ENCODE data around the gene RGS9.

Gene RGS9

DNA sequence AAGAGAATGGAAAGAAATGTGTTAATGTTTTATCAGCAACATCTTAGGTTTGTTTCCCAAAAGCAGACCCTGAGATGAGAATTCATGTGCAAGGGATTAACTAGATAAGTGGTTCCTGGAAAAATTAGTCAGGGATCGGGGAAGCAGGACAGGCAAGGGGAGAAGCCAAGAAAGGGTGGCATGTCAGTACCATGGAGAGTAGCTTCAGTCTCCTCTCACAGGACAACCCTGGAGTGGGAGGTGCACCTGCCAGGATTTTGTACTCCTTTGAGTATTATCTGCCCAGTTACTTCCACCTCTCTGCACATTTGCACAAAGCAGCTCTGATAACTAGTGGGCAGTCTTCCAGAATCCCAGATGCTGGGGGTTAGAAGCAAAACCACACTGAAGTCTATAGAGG lies 117.0 kb downstream of the RGS9 start:
- Mint-ChIP-seq H3K27me3 (peaks cover 35% of the 10 kb centered on the region), H3K4me1 (ENCODE audit: low read depth) (no peaks in the 10 kb centered on the region), H3K36me3 (ENCODE audit: low read depth) (peaks cover 7% of the 10 kb centered on the region), H3K27ac (no peak overlapping the region), H3K9me3 (peaks cover 10% of the 10 kb centered on the region), H3K4me3 (no peak overlapping the region)

DNA sequence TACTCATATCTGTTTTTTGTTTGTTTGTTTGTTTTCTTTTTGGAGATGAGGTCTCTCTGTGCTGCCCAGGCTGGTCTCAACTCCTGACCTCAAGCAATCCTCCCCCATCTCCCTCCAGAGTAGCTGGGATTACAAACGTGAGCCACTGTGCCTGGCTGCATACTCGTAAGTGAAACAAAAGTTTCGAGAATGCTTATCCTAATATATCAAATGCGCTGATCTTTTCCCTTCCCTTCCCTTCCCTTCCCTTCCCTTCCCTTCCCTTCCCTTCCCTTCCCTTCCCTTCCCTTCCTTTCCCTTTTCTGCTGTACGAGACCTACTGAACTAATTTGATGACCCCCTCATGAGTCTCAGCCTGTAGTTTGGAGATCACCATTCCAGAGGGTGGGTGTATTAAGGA lies 122.1 kb downstream of the RGS9 start:
- H3K27me3 Mint-ChIP-seq: peaks cover 23% of the 10 kb centered on the region
- peaks cover 18% of the 10 kb centered on the region for H3K4me1 Mint-ChIP-seq (ENCODE audit: low read depth)

DNA sequence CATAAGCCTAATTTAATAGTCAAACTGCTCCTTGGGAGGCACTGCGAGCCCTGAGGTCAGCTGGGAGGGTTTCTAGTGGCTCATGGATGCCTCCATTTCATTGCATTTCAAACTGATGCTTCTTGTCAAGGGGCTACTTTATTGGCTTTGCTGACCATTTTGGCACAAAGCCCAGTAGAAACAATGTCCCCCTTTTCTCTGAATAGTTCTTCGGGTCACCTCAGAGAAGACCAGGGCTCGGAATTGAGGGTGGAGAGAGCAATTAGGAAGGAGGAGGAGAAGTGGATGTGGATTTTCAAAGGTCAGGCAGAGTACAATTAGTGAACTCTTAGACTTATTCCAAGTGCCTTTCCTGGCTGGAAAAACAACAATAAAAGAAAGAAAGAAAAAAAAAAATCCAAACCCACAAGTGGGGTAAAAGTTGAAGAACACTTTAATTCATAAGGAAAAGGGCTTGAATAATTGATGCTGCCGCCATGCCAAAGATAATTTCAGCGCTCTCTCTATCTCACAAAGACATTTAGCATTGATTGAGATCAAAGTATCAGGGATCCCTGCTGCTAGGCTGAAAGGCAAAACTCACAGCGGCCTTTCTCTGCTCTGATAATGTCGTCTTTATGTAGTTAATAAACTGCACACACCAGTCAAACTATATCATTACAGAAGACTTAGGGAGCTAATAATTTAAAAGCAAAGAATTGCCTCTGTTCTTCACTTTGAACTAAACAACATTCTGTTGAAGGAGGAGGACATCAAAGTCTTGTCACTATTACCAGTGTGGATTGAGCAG lies 122.7 kb downstream of the RGS9 start:
- Mint-ChIP-seq H3K27me3 (peaks cover 21% of the 10 kb centered on the region), H3K36me3 (ENCODE audit: low read depth) (peaks cover 7% of the 10 kb centered on the region), H3K4me1 (ENCODE audit: low read depth) (peaks cover 18% of the 10 kb centered on the region), H3K27ac (no peak overlapping the region), H3K9me3 (peaks cover 10% of the 10 kb centered on the region), H3K4me3 (no peak overlapping the region)

More for the DNA sequence above, 122.1 kb downstream of the RGS9 start:
- Mint-ChIP-seq H3K36me3 (ENCODE audit: low read depth) (peaks cover 7% of the 10 kb centered on the region), H3K27ac (no peak overlapping the region), H3K9me3 (peaks cover 10% of the 10 kb centered on the region), H3K4me3 (no peak overlapping the region)

DNA sequence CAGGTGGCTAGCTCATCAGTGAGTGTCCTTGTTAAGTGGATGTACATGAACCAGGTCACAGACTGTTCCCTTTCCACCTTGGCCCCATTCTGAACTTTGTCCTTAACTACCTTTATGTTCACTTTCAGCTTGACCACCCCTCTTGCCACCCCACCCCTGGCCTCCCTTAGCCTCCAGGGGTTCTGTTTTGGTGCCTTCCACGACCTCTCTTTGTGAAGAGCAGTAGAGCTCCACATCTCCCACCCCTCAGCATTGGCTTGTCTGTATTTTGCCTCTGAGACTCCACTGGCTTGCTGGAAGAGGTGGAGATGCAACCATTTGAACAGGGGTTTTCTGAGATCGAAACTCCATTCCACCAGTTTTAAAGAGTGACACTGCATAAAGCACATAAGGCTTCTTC lies 123.5 kb downstream of the RGS9 start:
- Mint-ChIP-seq H3K27me3 (peaks cover 21% of the 10 kb centered on the region), H3K9me3 (peaks cover 10% of the 10 kb centered on the region), H3K36me3 (ENCODE audit: low read depth) (peaks cover 7% of the 10 kb centered on the region), H3K27ac (no peak overlapping the region), H3K4me3 (no peak overlapping the region), H3K4me1 (ENCODE audit: low read depth) (peaks cover 23% of the 10 kb centered on the region)

DNA sequence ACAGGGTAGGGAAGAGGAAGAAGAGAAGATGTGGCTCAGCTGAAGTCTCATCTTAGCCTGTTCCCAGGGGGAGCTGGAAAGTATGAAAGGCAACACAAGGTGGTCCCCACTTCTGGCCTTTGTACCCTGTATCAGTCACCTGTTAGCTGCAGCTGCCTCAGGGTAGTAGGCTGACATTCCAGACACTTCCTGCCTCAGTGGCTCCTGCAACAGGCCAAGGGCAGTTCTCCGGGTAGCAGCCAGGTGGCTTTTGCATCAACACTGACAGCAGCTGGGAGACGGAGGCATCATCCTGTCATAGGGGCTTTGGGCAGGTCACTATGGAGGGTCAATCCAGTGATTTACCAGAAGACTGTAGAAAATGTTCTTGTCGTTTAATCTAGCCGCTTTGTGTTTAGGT lies 124.0 kb downstream of the RGS9 start:
- Mint-ChIP-seq H3K27me3 (peaks cover 21% of the 10 kb centered on the region), H3K9me3 (peaks cover 9% of the 10 kb centered on the region), H3K36me3 (ENCODE audit: low read depth) (peaks cover 4% of the 10 kb centered on the region), H3K27ac (no peak overlapping the region), H3K4me3 (no peak overlapping the region), H3K4me1 (ENCODE audit: low read depth) (peaks cover 25% of the 10 kb centered on the region)

DNA sequence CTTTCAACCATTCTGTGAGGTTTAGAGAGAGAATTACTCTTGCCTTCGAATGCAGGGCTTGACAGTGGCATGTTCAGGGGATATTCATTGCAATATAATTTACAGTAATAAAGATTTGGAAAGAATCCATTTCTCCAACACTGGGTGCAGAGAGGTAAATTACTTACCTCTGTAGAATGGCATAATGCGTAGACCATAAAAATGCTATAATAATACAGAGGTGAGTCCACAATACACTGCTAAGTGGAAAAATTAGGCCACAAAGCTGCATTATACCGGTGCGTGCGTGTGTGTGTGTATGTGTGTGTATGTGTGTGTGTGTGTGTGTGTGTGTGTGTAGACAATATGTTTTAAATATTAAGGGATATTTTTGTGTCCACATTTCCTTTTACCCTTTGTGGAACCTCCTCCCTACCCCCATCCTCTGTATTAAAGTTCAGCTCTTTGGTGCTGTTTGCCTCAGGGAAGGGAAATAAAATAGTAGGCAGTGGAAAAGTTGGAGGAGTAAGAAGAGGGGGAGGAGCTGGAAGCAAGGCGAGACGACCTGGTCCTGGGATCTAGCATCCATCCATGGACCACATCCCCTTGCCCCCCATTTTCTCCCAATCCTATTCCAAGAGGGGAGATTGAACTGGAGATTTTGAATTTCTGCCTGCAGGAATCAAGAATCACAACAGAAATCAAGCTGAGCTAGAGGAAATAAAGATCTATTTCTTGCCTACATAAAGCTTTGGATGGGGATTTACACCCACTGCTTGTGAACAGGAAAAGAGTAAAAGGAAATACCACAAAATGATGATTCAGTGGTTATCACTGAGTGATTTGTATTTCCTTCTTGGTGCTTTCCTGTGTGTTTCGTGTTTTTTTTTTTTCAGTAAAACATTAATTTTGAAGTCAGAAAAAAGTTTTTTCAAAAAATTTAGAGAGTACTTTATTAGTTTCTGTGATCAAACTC lies 124.8 kb downstream of the RGS9 start:
- Mint-ChIP-seq H3K9me3 (peaks cover 9% of the 10 kb centered on the region), H3K27ac (peak overlapping the region; percentile 53), H3K4me3 (no peak overlapping the region), H3K27me3 (peaks cover 20% of the 10 kb centered on the region), H3K4me1 (ENCODE audit: low read depth) (peaks cover 25% of the 10 kb centered on the region), H3K36me3 (ENCODE audit: low read depth) (no peaks in the 10 kb centered on the region)

DNA sequence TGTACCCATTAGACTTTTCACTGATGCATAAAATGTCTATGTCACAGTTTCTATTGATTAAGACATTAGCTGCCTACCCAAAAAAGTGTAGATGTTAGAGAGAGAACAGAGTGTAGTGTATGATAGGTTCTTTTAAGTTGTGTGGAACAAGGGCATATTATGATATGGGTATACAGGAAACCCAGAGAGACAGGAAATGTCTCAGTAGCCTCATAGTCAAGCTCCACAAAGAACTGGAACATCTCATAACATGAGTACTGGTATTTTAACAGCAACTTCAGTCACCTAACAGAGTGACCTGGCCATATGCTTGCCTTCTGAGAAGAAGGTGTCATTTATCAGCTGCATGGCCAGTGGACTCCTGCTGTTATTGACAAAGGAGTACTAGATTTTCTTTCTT lies 128.1 kb downstream of the RGS9 start:
- H3K27ac Mint-ChIP-seq: no peak overlapping the region
- H3K36me3 Mint-ChIP-seq (ENCODE audit: low read depth): no peaks in the 10 kb centered on the region
- H3K27me3 Mint-ChIP-seq: peaks cover 19% of the 10 kb centered on the region
- no peak overlapping the region for H3K4me3 Mint-ChIP-seq
- H3K9me3 Mint-ChIP-seq: peaks cover 7% of the 10 kb centered on the region
- peaks cover 25% of the 10 kb centered on the region for H3K4me1 Mint-ChIP-seq (ENCODE audit: low read depth)

DNA sequence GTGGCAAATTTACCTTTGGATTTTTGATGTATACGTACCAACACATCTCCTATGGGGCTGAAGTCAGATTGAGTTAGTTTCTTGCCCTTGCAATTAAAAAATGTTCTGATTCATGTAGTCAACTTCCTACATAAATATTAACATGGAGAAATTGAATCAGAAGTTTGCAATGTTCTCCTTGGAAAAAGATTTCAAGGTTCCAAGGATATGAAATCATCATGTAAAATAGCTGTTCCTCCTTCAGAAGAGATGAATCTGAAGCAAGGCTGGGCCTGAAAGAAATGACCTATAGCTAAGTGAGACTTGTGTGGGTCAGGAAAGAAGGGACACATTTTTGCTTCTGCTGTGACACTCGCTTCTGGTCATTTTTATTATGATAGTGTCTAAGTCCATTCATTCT lies 131.7 kb downstream of the RGS9 start:
- Mint-ChIP-seq H3K27me3 (peaks cover 11% of the 10 kb centered on the region), H3K36me3 (ENCODE audit: low read depth) (no peaks in the 10 kb centered on the region), H3K4me1 (ENCODE audit: low read depth) (peaks cover 7% of the 10 kb centered on the region), H3K4me3 (no peak overlapping the region), H3K9me3 (peaks cover 7% of the 10 kb centered on the region), H3K27ac (no peak overlapping the region)

DNA sequence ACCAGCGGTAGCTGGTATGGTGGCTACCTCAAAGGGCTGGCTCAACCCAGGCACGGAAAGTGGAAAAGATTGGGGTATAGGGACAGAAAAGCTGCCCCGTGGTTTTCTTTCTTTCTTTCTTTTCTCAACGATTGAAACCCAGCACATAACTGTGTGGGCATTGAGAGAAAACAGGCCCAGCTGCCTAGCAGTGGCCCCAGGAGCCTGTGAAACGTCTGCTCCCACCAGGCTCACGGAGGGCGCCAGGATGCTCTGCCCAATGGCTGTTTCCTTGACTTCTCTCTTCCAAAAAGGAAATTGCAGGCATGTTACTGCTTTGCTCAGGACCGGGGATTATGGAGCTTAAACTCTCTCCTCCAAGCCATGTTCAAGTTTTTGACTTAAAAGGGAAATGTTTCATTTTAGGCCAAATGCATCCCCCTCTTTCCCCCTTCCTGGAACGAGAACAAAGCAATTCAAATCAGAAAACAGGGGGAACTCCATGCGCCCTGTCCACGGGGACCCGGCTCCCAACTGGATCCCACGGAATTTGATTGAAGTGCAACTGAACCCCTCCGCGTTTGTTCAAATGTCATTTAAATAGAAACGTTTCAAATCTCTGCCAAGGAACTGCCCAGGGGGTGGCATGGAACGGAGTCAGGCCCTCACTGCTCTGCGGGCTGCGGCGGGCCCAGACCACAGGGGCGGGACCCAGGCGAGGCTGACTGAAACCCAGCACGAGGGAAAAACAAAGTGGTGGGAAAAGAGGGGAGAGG lies 133.5 kb downstream of the RGS9 start:
- Mint-ChIP-seq H3K4me1 (ENCODE audit: low read depth) (peaks cover 2% of the 10 kb centered on the region), H3K27ac (no peak overlapping the region), H3K9me3 (peaks cover 7% of the 10 kb centered on the region), H3K27me3 (peaks cover 19% of the 10 kb centered on the region), H3K4me3 (no peak overlapping the region), H3K36me3 (ENCODE audit: low read depth) (no peaks in the 10 kb centered on the region)

DNA sequence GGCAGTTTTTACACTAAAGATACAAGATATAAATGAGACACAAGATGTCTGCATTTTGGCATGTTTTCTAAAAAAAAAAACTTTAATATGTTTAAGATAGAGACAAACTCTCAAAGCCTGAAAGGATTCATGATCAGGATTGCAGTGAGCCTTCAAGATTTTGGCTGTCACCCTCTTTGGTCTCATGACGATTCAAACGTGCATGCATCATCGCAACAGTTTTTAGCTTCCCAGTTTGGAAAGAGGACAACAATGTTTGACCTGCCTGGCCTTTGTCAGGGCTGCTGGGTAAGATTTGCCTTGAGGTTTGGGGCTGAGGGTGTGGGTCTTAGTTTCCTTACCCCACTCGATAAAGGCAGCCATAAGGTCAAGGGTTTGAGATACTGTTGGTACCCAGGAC lies 134.1 kb downstream of the RGS9 start:
- H3K36me3 Mint-ChIP-seq (ENCODE audit: low read depth): no peaks in the 10 kb centered on the region
- no peak overlapping the region for H3K4me3 Mint-ChIP-seq
- no peak overlapping the region for H3K27ac Mint-ChIP-seq
- H3K9me3 Mint-ChIP-seq: peaks cover 7% of the 10 kb centered on the region
- peaks cover 19% of the 10 kb centered on the region for H3K27me3 Mint-ChIP-seq
- H3K4me1 Mint-ChIP-seq (ENCODE audit: low read depth): no peaks in the 10 kb centered on the region

All from stimulated activated naive CD8-positive, alpha-beta T cell treated with anti-CD3 and anti-CD28 coated beads, Interleukin-15, Interleukin-2, amounts not matched to agents 100 ng/mL and 50 ng/mL, for 24 hours (primary cell).